ENCODE results near the gene DYNLT3. TPM values are rescaled to one million over a fixed set of nuclear protein-coding genes. Genes with fewer than 3 reads are reported as not detected.

The DYNLT3 gene
- total RNA-seq, 1 donor from 2014 or later = 24.7 TPM

DNA sequence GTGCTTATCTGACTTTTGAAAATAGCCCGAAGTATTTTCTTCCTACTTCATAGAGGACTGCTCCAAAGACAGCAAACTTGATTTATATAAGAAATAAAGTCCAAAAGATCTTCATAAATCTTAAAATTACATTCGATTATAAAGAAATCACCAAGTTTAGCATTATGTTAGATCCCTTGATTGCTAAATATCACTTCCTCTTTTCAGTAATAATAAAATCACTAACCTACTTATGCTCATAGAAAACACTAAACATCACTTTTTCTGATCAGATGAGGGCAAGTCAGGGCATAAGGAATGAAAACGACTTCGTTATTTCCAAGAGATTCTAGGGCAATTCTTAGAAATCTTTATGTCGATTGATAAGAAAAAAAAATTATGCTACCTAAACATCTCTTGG lies 32.0 kb downstream of the DYNLT3 start:
- intact Hi-C loops (cut with DNase I) = no loop called here
- H3K9me3 ChIP-seq = no peaks in the 10 kb centered on the region
- H3K36me3 ChIP-seq = no peaks in the 10 kb centered on the region
- TF ChIP-seq, protein P1, sequence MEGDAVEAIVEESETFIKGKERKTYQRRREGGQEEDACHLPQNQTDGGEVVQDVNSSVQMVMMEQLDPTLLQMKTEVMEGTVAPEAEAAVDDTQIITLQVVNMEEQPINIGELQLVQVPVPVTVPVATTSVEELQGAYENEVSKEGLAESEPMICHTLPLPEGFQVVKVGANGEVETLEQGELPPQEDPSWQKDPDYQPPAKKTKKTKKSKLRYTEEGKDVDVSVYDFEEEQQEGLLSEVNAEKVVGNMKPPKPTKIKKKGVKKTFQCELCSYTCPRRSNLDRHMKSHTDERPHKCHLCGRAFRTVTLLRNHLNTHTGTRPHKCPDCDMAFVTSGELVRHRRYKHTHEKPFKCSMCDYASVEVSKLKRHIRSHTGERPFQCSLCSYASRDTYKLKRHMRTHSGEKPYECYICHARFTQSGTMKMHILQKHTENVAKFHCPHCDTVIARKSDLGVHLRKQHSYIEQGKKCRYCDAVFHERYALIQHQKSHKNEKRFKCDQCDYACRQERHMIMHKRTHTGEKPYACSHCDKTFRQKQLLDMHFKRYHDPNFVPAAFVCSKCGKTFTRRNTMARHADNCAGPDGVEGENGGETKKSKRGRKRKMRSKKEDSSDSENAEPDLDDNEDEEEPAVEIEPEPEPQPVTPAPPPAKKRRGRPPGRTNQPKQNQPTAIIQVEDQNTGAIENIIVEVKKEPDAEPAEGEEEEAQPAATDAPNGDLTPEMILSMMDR (IDR thresholded peaks at IDR 0.05) = no peak
- H3K4me1 ChIP-seq = no peaks in the 10 kb centered on the region
- ATAC-seq (no peak), DNase-seq (no peak)
- no peaks in the 10 kb centered on the region for H3K27me3 ChIP-seq
- H3K27ac ChIP-seq = no peak overlapping the region
- H3K4me3 ChIP-seq = no peak overlapping the region

DNA sequence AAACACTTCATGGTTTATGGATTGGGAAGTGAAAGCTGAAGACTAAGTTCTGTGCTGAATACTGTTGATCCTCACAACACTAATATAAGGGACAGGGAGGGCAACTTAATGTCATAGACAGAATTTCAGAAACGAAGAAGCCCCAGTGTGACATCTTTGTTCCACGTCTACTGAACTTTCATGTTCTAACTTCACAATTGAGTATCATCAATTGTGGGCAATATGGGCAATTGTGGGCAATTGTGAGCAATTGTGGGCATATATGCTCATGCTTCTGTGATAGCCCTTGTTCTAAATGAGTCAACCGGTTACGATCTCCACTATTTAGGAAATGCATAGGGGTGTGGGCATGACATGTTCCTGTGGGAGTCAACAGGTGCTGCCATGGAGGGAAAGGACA lies 33.8 kb downstream of the DYNLT3 start:
- intact Hi-C loops (cut with DNase I) = no loop called here
- Histone ChIP-seq H3K27me3 (no peaks in the 10 kb centered on the region), H3K9me3 (no peaks in the 10 kb centered on the region), H3K27ac (no peak overlapping the region), H3K36me3 (no peaks in the 10 kb centered on the region), H3K4me3 (no peak overlapping the region), H3K4me1 (no peaks in the 10 kb centered on the region)
- ATAC-seq (no peak), DNase-seq (no peak)
- TF ChIP-seq, protein P1 (IDR thresholded peaks at IDR 0.05) = no peak

DNA sequence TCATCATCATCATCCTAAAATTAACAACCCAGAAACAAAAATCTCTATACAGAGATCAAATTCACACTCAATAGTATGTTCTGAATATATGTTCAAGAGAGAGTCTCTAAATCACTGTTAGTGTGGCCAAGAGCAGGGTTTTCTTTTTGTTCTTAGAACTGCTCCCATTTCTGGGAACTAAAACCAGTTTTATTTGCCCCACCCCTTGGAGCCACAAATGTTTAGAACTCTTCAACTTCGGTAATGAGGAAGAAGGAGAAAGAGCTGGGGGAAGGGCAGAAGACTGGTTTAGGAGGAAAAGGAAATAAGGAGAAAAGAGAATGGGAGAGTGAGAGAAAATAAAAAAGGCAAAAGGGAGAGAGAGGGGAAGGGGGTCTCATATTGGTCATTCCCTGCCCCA lies 35.3 kb downstream of the DYNLT3 start:
- Histone ChIP-seq H3K27me3 (no peaks in the 10 kb centered on the region), H3K4me3 (no peak overlapping the region), H3K4me1 (no peaks in the 10 kb centered on the region), H3K27ac (no peak overlapping the region), H3K36me3 (no peaks in the 10 kb centered on the region), H3K9me3 (no peaks in the 10 kb centered on the region)
- no peak for DNase-seq
- peak; percentile 34 for ATAC-seq
- intact Hi-C loops (cut with DNase I) = no loop called here
- TF ChIP-seq, protein P1 (IDR thresholded peaks at IDR 0.05) = no peak

DNA sequence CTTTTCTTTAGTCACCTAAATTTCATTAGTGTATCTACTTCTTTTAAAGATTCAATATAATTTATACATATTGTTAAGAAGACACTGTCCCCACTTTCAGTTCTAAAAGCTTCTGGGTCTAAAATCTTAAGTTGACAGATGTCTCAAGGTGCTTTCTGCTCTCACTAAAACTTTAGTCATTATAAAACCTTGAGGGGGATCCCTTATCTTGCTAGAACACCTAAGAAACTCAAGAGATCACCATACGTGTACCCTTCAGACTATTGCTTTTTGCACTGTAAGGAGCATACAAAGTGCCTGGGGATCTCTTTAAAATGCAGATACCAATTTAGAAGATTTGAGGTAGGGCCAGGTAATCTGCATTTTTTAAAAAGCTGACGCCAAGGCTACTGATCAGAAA lies 37.4 kb downstream of the DYNLT3 start:
- ATAC-seq = no peak
- Histone ChIP-seq H3K36me3 (no peaks in the 10 kb centered on the region), H3K9me3 (no peaks in the 10 kb centered on the region), H3K4me3 (no peak overlapping the region), H3K4me1 (no peaks in the 10 kb centered on the region), H3K27me3 (no peaks in the 10 kb centered on the region), H3K27ac (no peak overlapping the region)
- intact Hi-C loops (cut with DNase I) = no loop called here
- DNase-seq = no peak
- TF ChIP-seq, protein P1 (IDR thresholded peaks at IDR 0.05) = no peak

DNA sequence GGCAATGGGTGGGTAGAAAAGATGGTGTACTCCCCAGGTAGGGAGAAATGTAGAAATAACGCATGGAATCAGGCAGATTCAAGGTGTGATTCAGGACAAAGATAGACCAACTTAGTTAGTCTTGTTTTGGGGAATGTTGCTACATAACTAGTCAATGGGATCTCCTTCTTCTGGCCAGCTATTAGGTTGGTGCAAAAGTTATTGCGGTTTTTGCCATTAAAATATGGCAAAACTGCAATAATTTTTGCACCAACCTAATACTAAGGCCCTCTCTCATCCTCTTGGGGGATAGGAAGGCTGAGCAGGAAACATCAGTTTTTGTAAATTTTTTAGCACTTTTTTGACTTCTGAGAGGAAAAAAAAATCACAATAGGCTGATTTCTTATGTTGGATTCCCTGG lies 44.3 kb downstream of the DYNLT3 start:
- DNase-seq (no peak), ATAC-seq (no peak)
- TF ChIP-seq, protein P1 (IDR thresholded peaks at IDR 0.05) = no peak
- Histone ChIP-seq H3K36me3 (no peaks in the 10 kb centered on the region), H3K4me3 (no peak overlapping the region), H3K27ac (no peak overlapping the region), H3K4me1 (no peaks in the 10 kb centered on the region), H3K9me3 (no peaks in the 10 kb centered on the region), H3K27me3 (no peaks in the 10 kb centered on the region)
- intact Hi-C loops (cut with DNase I) = no loop called here

DNA sequence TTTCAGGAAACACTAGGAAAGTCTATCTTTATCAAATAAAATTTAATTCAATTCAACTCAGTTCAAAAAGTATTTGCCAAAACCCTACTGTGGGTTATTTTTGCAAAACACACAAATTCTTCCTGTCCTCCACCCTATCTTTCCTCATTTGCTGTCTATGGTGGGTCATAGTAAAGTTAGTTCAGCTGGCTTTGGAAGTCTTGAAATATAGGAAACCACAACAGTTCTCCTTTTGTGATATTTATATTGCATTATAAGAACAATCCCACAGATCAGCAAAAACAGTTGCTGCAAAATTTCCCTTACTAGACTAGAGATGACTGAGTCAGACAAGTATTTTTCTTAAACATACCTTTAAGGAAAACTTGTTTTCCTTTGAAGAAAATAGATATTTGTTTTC lies 45.3 kb downstream of the DYNLT3 start:
- TF ChIP-seq, protein P1 (IDR thresholded peaks at IDR 0.05) = no peak
- ATAC-seq = peak; percentile 58
- Histone ChIP-seq H3K9me3 (no peaks in the 10 kb centered on the region), H3K36me3 (no peaks in the 10 kb centered on the region), H3K4me1 (no peaks in the 10 kb centered on the region), H3K27ac (no peak overlapping the region), H3K4me3 (no peak overlapping the region), H3K27me3 (no peaks in the 10 kb centered on the region)
- intact Hi-C loops (cut with DNase I) = no loop called here
- no peak for DNase-seq

Data from upper lobe of right lung (tissue), 1 donor.